ENCODE results near the gene ARMC9.
A peak's percentile ranks its signal among the peaks of the same experiment; 100 is the strongest.

ARMC9 gene

DNA sequence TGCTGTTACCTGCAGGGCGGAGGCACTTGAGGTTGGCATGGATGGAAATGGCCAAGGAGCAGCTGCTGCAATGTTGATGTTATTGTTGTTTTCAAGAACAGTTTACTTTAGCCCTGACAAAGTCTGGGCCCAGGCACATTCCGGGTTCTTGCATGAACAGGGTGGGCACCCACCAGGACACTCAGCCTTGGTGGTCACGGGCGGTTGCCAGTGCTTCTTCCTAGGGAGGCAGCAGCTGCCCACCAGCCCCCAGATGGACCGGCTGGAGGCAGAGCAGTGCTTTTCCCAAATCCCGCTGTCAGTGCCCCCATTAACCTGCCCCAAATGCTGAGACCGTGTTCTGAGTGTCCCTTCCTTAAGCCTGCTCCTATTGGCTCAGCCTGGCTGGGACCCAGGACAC lies 158.6 kb downstream of the ARMC9 start:
- H3K36me3 Mint-ChIP-seq, result no peaks in the 10 kb centered on the region

GRCh38 chr2:231357931-231358330 lies 159.5 kb downstream of the ARMC9 start:
- Mint-ChIP-seq H3K36me3 (no peaks in the 10 kb centered on the region), H3K27me3 (no peaks in the 10 kb centered on the region), H3K4me3 (no peak overlapping the region), H3K9me3 (no peaks in the 10 kb centered on the region), H3K4me1 (peaks cover 12% of the 10 kb centered on the region), H3K27ac (no peak overlapping the region)
- ATAC-seq (ENCODE audit: low read depth), result no peak
- DNase-seq (ENCODE audit: low spot score in 2 of 2), result no peak

More for the DNA sequence above, 158.6 kb downstream of the ARMC9 start:
- no peaks in the 10 kb centered on the region for H3K27me3 Mint-ChIP-seq
- no peak overlapping the region for H3K4me3 Mint-ChIP-seq
- DNase-seq (ENCODE audit: low spot score in 2 of 2), result no peak
- no peaks in the 10 kb centered on the region for H3K9me3 Mint-ChIP-seq
- H3K4me1 Mint-ChIP-seq, result peaks cover 4% of the 10 kb centered on the region
- no peak for ATAC-seq (ENCODE audit: low read depth)
- no peak overlapping the region for H3K27ac Mint-ChIP-seq

DNA sequence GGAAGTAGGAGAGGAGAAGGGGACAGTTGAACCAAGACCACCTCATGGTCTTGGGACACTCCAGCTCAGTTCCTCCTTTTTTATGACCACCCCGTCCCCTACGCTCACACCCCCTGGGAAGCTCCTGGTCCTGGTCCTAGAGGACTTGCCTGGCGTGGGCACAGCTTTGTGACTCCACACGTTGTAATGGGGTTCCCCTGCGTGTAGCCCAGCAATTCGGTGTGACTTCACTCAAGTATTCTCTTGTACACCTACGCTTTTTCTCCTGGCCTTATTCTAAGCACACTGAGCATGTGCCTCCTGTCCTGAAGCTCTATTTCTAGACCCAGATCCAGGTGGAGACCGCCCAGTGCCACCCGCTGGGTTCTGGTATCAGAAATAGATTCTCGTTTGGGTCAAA lies 161.0 kb downstream of the ARMC9 start:
- DNase-seq (ENCODE audit: low spot score in 2 of 2) (no peak), ATAC-seq (ENCODE audit: low read depth) (no peak)
- Mint-ChIP-seq H3K4me3 (no peak overlapping the region), H3K27me3 (no peaks in the 10 kb centered on the region), H3K27ac (no peak overlapping the region), H3K36me3 (no peaks in the 10 kb centered on the region), H3K9me3 (no peaks in the 10 kb centered on the region), H3K4me1 (peaks cover 14% of the 10 kb centered on the region)

GRCh38 chr2:231359948-231360347 lies 161.5 kb downstream of the ARMC9 start:
- ATAC-seq (ENCODE audit: low read depth), result no peak
- Mint-ChIP-seq H3K4me1 (peaks cover 16% of the 10 kb centered on the region), H3K36me3 (no peaks in the 10 kb centered on the region), H3K27ac (no peak overlapping the region), H3K9me3 (no peaks in the 10 kb centered on the region), H3K4me3 (no peak overlapping the region), H3K27me3 (no peaks in the 10 kb centered on the region)
- DNase-seq (ENCODE audit: low spot score in 2 of 2), result no peak

DNA sequence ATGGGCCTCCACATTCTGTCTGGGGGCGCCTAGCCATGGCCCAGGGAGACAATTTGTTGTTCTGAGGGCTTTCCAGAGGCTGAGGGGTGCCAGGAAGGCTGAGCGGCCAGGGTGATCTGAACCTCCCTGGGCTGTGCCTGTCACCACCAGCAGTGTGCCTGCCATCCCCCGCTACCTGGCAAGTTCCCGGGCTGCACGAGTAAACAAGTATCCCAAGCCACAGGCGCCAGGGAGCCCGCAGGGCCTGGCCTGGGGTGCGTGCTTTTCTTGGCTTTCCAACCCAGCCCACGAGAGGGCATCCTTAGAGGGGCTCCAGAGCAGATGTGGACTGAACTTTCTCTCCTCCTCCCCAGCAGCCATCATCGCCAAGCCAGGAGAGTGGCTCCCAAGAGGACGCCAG lies 162.0 kb downstream of the ARMC9 start:
- ATAC-seq (ENCODE audit: low read depth), result no peak
- no peak overlapping the region for H3K4me3 Mint-ChIP-seq
- no peaks in the 10 kb centered on the region for H3K9me3 Mint-ChIP-seq
- no peaks in the 10 kb centered on the region for H3K27me3 Mint-ChIP-seq
- H3K27ac Mint-ChIP-seq, result no peak overlapping the region
- peaks cover 19% of the 10 kb centered on the region for H3K4me1 Mint-ChIP-seq
- DNase-seq (ENCODE audit: low spot score in 2 of 2), result no peak
- H3K36me3 Mint-ChIP-seq, result no peaks in the 10 kb centered on the region

DNA sequence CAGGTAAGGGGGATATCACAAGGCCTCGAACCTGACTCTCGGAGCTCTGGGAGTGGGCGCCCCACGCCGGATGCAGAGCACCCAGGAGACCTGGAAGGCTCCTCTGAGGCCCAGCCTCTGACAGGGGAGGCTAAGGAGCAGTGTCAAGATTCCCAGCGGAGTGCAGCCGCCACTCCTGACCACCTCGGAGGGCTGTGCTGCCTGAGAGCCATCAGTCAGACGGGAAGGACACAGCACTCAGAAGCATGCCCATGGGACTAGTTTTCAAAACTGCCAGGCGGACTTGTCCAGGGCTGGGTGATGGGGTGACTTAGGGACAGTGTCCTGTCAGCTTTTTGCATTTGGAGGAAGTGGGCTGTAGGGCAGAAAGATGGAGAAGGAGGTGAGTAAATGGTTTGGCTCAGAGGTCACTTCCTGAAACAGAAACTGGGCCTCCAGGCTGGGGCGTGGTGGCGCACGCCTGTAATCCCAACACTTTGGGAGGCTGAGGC lies 162.5 kb downstream of the ARMC9 start:
- Mint-ChIP-seq H3K4me1 (peaks cover 19% of the 10 kb centered on the region), H3K9me3 (no peaks in the 10 kb centered on the region), H3K4me3 (no peak overlapping the region), H3K36me3 (no peaks in the 10 kb centered on the region), H3K27me3 (no peaks in the 10 kb centered on the region), H3K27ac (no peak overlapping the region)
- ATAC-seq (ENCODE audit: low read depth) (no peak), DNase-seq (ENCODE audit: low spot score in 2 of 2) (no peak)

DNA sequence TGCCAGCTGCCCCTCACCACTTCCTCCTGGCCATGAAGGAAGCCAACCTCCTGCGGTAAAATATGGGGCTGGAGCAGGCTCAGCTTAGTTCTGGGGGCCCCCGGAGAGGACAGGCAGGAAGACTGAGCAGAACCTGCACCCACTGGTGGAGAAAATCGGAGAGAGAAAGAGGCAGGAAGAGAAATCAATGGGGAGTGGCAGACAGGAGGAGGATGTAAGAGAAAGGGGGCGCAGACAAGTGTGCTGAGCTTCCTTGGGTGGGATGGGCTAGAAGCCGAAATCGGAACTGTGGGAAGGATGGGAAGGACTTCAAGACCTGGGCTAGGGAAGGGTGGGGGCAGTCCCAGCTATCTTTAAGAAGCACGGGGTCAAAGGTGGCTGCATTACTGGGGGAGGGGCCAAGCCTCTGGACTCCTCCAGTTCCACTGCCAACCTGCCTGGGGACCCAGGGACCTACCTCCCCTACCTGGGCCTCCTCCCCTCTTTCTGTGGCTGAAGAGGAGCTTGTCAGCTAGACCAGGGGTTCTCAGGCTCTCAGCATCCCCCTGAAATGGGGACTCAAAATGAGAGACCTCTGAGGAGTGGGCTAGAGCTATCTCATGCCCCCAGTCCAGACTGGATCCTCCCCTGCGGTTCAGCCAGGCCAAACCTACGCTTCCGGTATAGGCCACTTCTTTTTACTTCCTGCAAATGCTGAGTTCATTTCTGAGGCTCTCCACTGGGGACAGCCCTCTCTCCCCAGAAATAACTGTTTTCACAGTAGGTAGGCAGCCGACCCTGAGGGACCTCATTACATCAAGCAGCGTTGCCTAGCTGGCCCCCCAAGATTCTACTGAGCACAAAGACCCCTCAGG lies 163.5 kb downstream of the ARMC9 start:
- Mint-ChIP-seq H3K27me3 (no peaks in the 10 kb centered on the region), H3K4me1 (peaks cover 19% of the 10 kb centered on the region), H3K9me3 (no peaks in the 10 kb centered on the region), H3K36me3 (no peaks in the 10 kb centered on the region), H3K4me3 (peak overlapping the region; percentile 22), H3K27ac (peak overlapping the region; percentile 60)
- DNase-seq (ENCODE audit: low spot score in 2 of 2), result peak; percentile 38 to 48
- ATAC-seq (ENCODE audit: low read depth), result peak; percentile 97

DNA sequence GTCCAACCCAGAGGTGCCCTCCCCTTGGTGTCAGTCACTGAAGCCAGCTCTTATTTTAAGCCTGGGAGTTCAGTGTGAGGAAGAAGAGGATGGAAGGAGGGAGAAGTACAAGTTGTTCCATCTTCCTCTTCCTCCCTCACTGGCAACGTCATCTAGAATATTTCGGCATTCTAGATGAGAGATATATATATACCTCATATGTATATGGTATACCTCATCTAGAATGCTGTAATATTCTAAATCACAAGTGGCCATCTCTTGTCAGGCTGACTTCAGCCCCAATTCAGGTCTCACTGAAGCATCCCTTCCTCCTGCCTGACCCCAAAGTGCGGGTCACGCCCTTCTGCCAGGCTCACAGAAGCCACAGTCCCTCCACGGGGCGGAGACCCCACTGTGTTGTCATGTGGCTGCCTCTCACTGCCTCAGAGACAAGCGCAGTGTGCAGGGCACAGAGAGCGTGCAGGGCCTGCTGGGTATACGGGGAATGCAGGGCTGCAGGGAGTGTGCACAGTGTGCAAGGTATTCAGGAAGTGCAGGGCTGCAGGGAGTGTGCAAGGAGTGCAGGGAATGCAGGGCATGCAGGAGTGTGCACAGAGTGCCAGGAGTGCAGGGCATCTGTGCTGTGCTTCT lies 164.2 kb downstream of the ARMC9 start:
- Mint-ChIP-seq H3K4me3 (peak overlapping the region; percentile 22), H3K9me3 (no peaks in the 10 kb centered on the region), H3K4me1 (peaks cover 19% of the 10 kb centered on the region), H3K27me3 (no peaks in the 10 kb centered on the region), H3K36me3 (no peaks in the 10 kb centered on the region), H3K27ac (peak overlapping the region; percentile 60)
- no peak for DNase-seq (ENCODE audit: low spot score in 2 of 2)
- ATAC-seq (ENCODE audit: low read depth), result no peak

DNA sequence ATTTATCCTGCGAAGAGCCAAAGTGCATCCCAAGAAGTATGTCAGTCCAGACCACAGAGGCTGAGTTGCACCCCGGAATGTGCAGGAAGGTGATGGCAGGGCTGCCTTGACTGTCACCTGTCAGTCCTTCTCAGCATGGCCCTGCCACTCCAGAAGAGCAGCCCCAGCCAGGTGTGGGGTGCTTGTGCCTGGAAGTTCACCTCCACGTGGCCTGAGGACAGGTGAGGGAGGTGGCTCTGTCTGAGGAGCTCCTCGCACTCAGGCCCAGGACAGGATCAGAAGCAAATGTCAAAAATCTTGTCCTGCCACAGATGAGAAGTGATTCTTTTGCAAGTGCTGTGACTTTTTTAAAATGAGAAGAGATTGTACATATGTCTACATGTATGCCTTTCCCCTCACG lies 165.6 kb downstream of the ARMC9 start:
- DNase-seq (ENCODE audit: low spot score in 2 of 2) (no peak), ATAC-seq (ENCODE audit: low read depth) (no peak)
- Mint-ChIP-seq H3K4me3 (no peak overlapping the region), H3K4me1 (peaks cover 19% of the 10 kb centered on the region), H3K36me3 (no peaks in the 10 kb centered on the region), H3K9me3 (no peaks in the 10 kb centered on the region), H3K27me3 (no peaks in the 10 kb centered on the region), H3K27ac (no peak overlapping the region)

GRCh38 chr2:231364961-231365810 lies 166.8 kb downstream of the ARMC9 start:
- Mint-ChIP-seq H3K9me3 (no peaks in the 10 kb centered on the region), H3K4me1 (peaks cover 19% of the 10 kb centered on the region), H3K27ac (no peak overlapping the region), H3K36me3 (no peaks in the 10 kb centered on the region), H3K27me3 (no peaks in the 10 kb centered on the region), H3K4me3 (no peak overlapping the region)
- DNase-seq (ENCODE audit: low spot score in 2 of 2), result no peak
- ATAC-seq (ENCODE audit: low read depth), result no peak

- no peaks in the 10 kb centered on the region for H3K9me3 Mint-ChIP-seq
- peaks cover 13% of the 10 kb centered on the region for H3K4me1 Mint-ChIP-seq
- no peak for ATAC-seq (ENCODE audit: low read depth)
- no peak overlapping the region for H3K27ac Mint-ChIP-seq
- H3K27me3 Mint-ChIP-seq, result no peaks in the 10 kb centered on the region
- H3K36me3 Mint-ChIP-seq, result no peaks in the 10 kb centered on the region
- H3K4me3 Mint-ChIP-seq, result no peak overlapping the region
- DNase-seq (ENCODE audit: low spot score in 2 of 2), result no peak
Measured at GRCh38 chr2:231367178-231367577, 168.7 kb downstream of the ARMC9 start.

DNA sequence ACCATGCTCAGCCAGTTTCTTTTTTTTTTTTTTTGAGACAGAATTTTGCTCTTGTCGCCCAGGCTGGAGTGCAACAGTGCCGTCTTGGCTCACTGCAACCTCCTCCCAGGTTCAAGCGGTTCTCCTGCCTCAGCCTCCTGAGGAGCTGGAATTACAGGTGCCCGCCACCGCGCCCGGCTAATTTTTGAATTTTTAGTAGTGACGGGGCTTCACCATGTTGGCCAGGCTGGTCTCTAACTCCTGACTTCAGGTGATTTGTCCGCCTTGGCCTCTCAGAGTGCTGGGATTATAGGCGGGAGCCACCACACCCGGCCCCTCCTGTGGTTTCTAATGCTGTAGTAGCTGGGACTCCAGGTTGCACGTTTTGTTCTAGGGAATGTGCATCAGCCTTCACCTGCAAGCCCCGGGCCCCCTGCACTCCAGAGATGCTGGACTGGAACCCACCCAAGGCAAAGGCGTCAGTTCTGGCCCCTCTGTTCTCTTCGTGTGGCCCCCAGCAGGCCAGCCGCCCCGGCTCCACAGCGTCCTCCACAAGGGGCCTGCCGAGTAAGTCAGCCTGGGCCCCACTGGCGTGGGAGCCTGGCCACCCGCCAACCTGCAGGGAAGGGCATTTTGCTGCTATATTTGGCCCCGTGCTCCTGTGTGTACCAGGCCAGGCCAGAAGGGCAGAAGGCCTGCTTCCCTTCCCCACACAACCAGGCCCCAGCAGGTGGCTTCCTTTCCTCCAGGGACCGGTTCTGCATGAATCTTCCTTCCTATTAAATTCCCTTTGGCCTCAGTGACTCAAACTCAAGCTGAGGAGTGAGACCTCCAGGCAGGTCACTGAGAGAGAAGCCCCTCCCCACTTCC lies 171.4 kb downstream of the ARMC9 start:
- H3K4me3 Mint-ChIP-seq, result no peak overlapping the region
- H3K4me1 Mint-ChIP-seq, result peaks cover 4% of the 10 kb centered on the region
- DNase-seq (ENCODE audit: low spot score in 2 of 2) (no peak), ATAC-seq (ENCODE audit: low read depth) (no peak)
- no peaks in the 10 kb centered on the region for H3K27me3 Mint-ChIP-seq
- H3K36me3 Mint-ChIP-seq, result no peaks in the 10 kb centered on the region
- H3K27ac Mint-ChIP-seq, result no peak overlapping the region
- no peaks in the 10 kb centered on the region for H3K9me3 Mint-ChIP-seq

- DNase-seq (ENCODE audit: low spot score in 2 of 2) (no peak), ATAC-seq (ENCODE audit: low read depth) (no peak)
- no peaks in the 10 kb centered on the region for H3K9me3 Mint-ChIP-seq
- no peak overlapping the region for H3K4me3 Mint-ChIP-seq
- H3K4me1 Mint-ChIP-seq, result no peaks in the 10 kb centered on the region
- no peaks in the 10 kb centered on the region for H3K36me3 Mint-ChIP-seq
- H3K27me3 Mint-ChIP-seq, result no peaks in the 10 kb centered on the region
- H3K27ac Mint-ChIP-seq, result no peak overlapping the region
Measured at GRCh38 chr2:231370429-231370748, 172.0 kb downstream of the ARMC9 start.

Data from memory B cell (primary cell).